Natural killer cell (primary cell): ENCODE results near the gene BTG1. TPM values are rescaled to one million over a fixed set of nuclear protein-coding genes. Genes with fewer than 3 reads are reported as not detected.
A peak's percentile ranks its signal among the peaks of the same experiment; 100 is the strongest.

Source experiments
- ATAC-seq, 3 donors: fragments of 150-1000 bp in 2 of 3; fragments of 200-7000 bp in 1 of 3; cut with Tn5 transposase; 1 replicate in 1 of 3; 2 replicates in 2 of 3; pipeline ENCODE4 v1.10.0; 2021; ENCODE audit warnings: mild to moderate bottlenecking in 2 of 3, moderate library complexity in 2 of 3
- DNase-seq, 2 donors: peaks; one replicate each; pipeline versions ENCODE4 v3.0.0 to v3.0.0-alpha.2; 2013 to 2021; ENCODE audit warnings: mixed read lengths in 1 of 2
- H3K27ac ChIP-seq: one replicate; pipeline ENCODE4 v1.5.1; 2013; ENCODE audit warnings: mild to moderate bottlenecking, low read length
- H3K27me3 ChIP-seq: one replicate; pipeline ENCODE4 v1.6.1; 2013; ENCODE audit warnings: low read length; ENCODE audit not compliant: control insufficient read depth, insufficient read depth
- H3K36me3 ChIP-seq: one replicate; pipeline ENCODE4 v1.6.1; 2013; ENCODE audit warnings: low read length; ENCODE audit not compliant: control insufficient read depth, insufficient read depth
- H3K4me1 ChIP-seq: one replicate; pipeline ENCODE4 v1.6.1; 2013; ENCODE audit warnings: low read length; ENCODE audit not compliant: control insufficient read depth, insufficient read depth
- H3K4me3 ChIP-seq: one replicate; pipeline ENCODE4 v1.5.1; 2013; ENCODE audit warnings: low read length
- H3K9me3 ChIP-seq: one replicate; pipeline ENCODE4 v1.6.1; 2013; ENCODE audit warnings: low read length; ENCODE audit not compliant: control insufficient read depth, insufficient read depth
- H3K27ac Mint-ChIP-seq, 2 donors: one replicate each; pipeline ENCODE4 v1.8.0; 2022; ENCODE audit warnings: mild to moderate bottlenecking in 2 of 2, mixed read lengths in 2 of 2, moderate library complexity in 1 of 2
- H3K27me3 Mint-ChIP-seq, 2 donors: one replicate each; pipeline ENCODE4 v1.8.0; 2022; ENCODE audit warnings: low read depth in 2 of 2, mixed read lengths in 2 of 2
- H3K36me3 Mint-ChIP-seq: one replicate; pipeline ENCODE4 v1.8.0; 2022; ENCODE audit warnings: mixed read lengths
- H3K4me1 Mint-ChIP-seq, 2 donors: one replicate each; pipeline ENCODE4 v1.8.0; 2022; ENCODE audit warnings: mixed read lengths in 2 of 2
- H3K4me3 Mint-ChIP-seq: one replicate; pipeline ENCODE4 v1.8.0; 2022; ENCODE audit warnings: mild to moderate bottlenecking, moderate library complexity, mixed read lengths
- H3K9me3 Mint-ChIP-seq, 2 donors: one replicate each; pipeline ENCODE4 v1.8.0; 2022; ENCODE audit warnings: mixed read lengths in 2 of 2
- CTCF ChIP-seq: fragments of 200-600 bp; IDR thresholded peaks from one replicate; pipeline ENCODE4 v1.8.0; 2022; ENCODE audit warnings: antibody characterized with exemption
- WGBS: methylation state at CpG from one replicate; pipeline ENCODE4 v1.1.7; 2013; ENCODE audit warnings: missing lambda C conversion rate; ENCODE audit not compliant: insufficient coverage; 5-methylcytosine and 5-hydroxymethylcytosine counted together
- intact Hi-C: fragments of 100-400 bp; cut with micrococcal nuclease; formaldehyde crosslinking; loops from one replicate; pipeline ENCODE4 v1.14.2; 2022
- total RNA-seq, 4 donors: library from RNA; stranded (reverse); fragments of 120-200 nt in 1 of 4; gene quantifications; one replicate each; pipeline versions ENCODE4 v1.2.3 to v1.2.4, GENCODE V29; 2013 to 2022

The BTG1 gene
- total RNA-seq, 3 donors from 2014 or later (not counting 1 experiment from before 2014, with no cell fraction given), result 801 to 1,037 (median 830) TPM

DNA sequence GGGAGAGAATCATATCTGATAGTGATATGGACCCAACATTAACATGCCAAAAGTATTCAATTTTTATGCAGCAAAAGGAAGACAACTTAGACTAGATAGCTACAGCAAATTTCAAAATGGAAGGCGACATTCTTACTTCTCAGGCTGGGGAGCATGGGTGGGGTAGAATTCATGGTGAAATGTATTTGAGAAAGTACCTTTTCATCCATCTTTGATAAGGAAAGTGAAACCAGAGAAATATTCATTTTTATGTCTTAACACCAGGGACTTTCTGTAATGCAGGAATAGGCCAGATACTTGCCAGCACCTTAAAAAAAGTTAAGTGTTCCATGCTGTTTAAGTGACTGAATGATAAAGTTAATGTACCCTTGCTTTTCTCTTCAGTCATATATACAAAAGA lies 13.4 kb downstream of the BTG1 start:
- DNase-seq (peak in 1 of 2 donors; percentile 75), ATAC-seq (peak; percentile 31 to 69 (median 35))
- peak overlapping the region; percentile 62 for H3K27ac ChIP-seq
- H3K36me3 ChIP-seq, result peaks cover 2% of the 10 kb centered on the region
- no peak overlapping the region for H3K4me3 ChIP-seq
- no peaks in the 10 kb centered on the region for H3K27me3 ChIP-seq
- peak overlapping the region; percentile 88 to 98 for H3K27ac Mint-ChIP-seq
- intact Hi-C loops, result loop anchor here (1.0 to 2.0 kb wide), 2 partner anchors 9 to 101 kb away; no protein-coding TSS in a partner anchor
- H3K4me1 Mint-ChIP-seq, result peaks cover 79% of the 10 kb centered on the region in 2 donors
- no peaks in the 10 kb centered on the region for H3K36me3 Mint-ChIP-seq
- no CpG with 5 or more reads among the region's 1 CpG for WGBS
- H3K9me3 ChIP-seq, result no peaks in the 10 kb centered on the region
- no peaks in the 10 kb centered on the region for H3K9me3 Mint-ChIP-seq
- H3K4me1 ChIP-seq, result peaks cover 41% of the 10 kb centered on the region
- H3K4me3 Mint-ChIP-seq, result peak overlapping the region; percentile 51
- no peak for TF ChIP-seq CTCF
- no peaks in the 10 kb centered on the region for H3K27me3 Mint-ChIP-seq

DNA sequence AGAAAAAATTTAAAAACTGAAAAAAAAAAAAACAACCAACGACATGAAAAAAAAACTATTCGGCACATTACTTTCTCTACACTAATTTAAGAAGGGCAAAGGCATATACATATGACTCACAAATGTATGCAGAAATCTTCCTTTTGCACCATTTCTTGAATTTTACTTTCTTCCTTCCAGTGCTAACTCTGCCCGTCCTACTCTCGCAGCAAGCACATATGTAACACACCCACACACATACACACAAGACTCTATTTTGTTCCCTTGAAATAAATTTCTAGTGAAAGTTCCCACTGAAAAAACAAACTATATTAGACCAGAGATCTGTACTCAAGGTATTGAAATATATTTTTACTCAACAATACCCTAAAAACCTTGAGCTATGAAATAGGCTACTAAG lies 14.6 kb downstream of the BTG1 start:
- H3K4me3 ChIP-seq, result no peak overlapping the region
- H3K4me1 ChIP-seq, result peaks cover 35% of the 10 kb centered on the region
- H3K27ac ChIP-seq, result no peak overlapping the region
- Mint-ChIP-seq H3K4me3 (peak overlapping the region; percentile 51), H3K4me1 (peaks cover 71 to 75% of the 10 kb centered on the region in 2 donors), H3K27ac (peak overlapping the region; percentile 88 to 98), H3K27me3 (no peaks in the 10 kb centered on the region), H3K9me3 (no peaks in the 10 kb centered on the region), H3K36me3 (no peaks in the 10 kb centered on the region)
- intact Hi-C loops, result no loop called here
- no peaks in the 10 kb centered on the region for H3K27me3 ChIP-seq
- no peak for TF ChIP-seq CTCF
- DNase-seq, result peak in 1 of 2 donors; percentile 24
- H3K36me3 ChIP-seq, result no peaks in the 10 kb centered on the region
- ATAC-seq, result no peak
- 60% methylated on average over 4 of the region's 4 CpGs for WGBS
- no peaks in the 10 kb centered on the region for H3K9me3 ChIP-seq

- TF ChIP-seq CTCF, result no peak
These were observed 16.0 kb downstream of the BTG1 start for GRCh38 chr12:92129609-92130008.

GRCh38 chr12:92128612-92129011 lies 17.0 kb downstream of the BTG1 start:
- no peaks in the 10 kb centered on the region for H3K9me3 Mint-ChIP-seq

More at GRCh38 chr12:92129609-92130008, 16.0 kb downstream of the BTG1 start:
- WGBS, result 90% methylated on average over 1 of the region's 2 CpGs
- ATAC-seq (no peak), DNase-seq (no peak)
- Histone ChIP-seq H3K4me3 (no peak overlapping the region), H3K4me1 (peaks cover 31% of the 10 kb centered on the region), H3K9me3 (no peaks in the 10 kb centered on the region), H3K36me3 (no peaks in the 10 kb centered on the region), H3K27ac (no peak overlapping the region), H3K27me3 (no peaks in the 10 kb centered on the region)
- intact Hi-C loops, result no loop called here
- Mint-ChIP-seq H3K4me3 (peak overlapping the region; percentile 47), H3K27ac (peak overlapping the region; percentile 70 to 98), H3K4me1 (peaks cover 72 to 75% of the 10 kb centered on the region in 2 donors), H3K9me3 (no peaks in the 10 kb centered on the region), H3K27me3 (no peaks in the 10 kb centered on the region), H3K36me3 (no peaks in the 10 kb centered on the region)

More at GRCh38 chr12:92128612-92129011, 17.0 kb downstream of the BTG1 start:
- DNase-seq, result no peak
- H3K9me3 ChIP-seq, result no peaks in the 10 kb centered on the region
- no peaks in the 10 kb centered on the region for H3K27me3 Mint-ChIP-seq
- TF ChIP-seq CTCF, result no peak
- H3K27ac ChIP-seq, result no peak overlapping the region
- WGBS, result 95% methylated on average over 1 of the region's 1 CpG
- peaks cover 28% of the 10 kb centered on the region for H3K4me1 ChIP-seq
- intact Hi-C loops, result no loop called here
- H3K36me3 ChIP-seq, result no peaks in the 10 kb centered on the region
- H3K4me3 ChIP-seq, result no peak overlapping the region
- H3K4me1 Mint-ChIP-seq, result peaks cover 72 to 75% of the 10 kb centered on the region in 2 donors
- peak overlapping the region in 1 of 2 donors; percentile 12 for H3K27ac Mint-ChIP-seq
- H3K36me3 Mint-ChIP-seq, result no peaks in the 10 kb centered on the region
- no peak overlapping the region for H3K4me3 Mint-ChIP-seq
- ATAC-seq, result no peak
- no peaks in the 10 kb centered on the region for H3K27me3 ChIP-seq
